ENCODE data around the gene CCDC7. TPM values are rescaled to one million over a fixed set of nuclear protein-coding genes. Genes with fewer than 3 reads are reported as not detected.

CCDC7 gene
- total RNA-seq, 1 experiment from 2014 or later: 1.9 TPM

GRCh38 chr10:32889631-32890212 is 443.8 kb downstream of the CCDC7 start (continued):
- TF ChIP-seq PRDM15 (CRISPR knock-in tag; IDR thresholded peaks at IDR 0.05): no peak
- no peak for TF ChIP-seq AR (CRISPR knock-in tag; IDR thresholded peaks at IDR 0.05)
- no peak for TF ChIP-seq ZBTB21 (CRISPR knock-in tag; IDR thresholded peaks at IDR 0.05; ENCODE audit: borderline replicate concordance)

GRCh38 chr10:32890444-32890843 is 444.5 kb downstream of the CCDC7 start:
- Mint-ChIP-seq H3K27me3 (ENCODE audit: low read depth) (no peaks in the 10 kb centered on the region; the same call in 1 of the 2 replicates), H3K27ac (no peak overlapping the region), H3K36me3 (peaks cover 3% of the 10 kb centered on the region), H3K4me3 (no peak overlapping the region), H3K4me1 (peaks cover 18% of the 10 kb centered on the region), H3K9me3 (no peaks in the 10 kb centered on the region)
- no peak for DNase-seq (ENCODE audit: low spot score)
- ATAC-seq: no peak
- POLR2A ChIA-PET: interaction anchor here (0.6 kb wide), 1 partner anchor 13 kb away, joined by 9 read pairs; no protein-coding TSS in a partner anchor
- CTCF ChIA-PET: interaction anchor here (1.4 kb wide), 1 partner anchor 118 kb away, joined by 5 read pairs; no protein-coding TSS in a partner anchor
- no peak for TF ChIP-seq ATF3 (CRISPR knock-in tag; conservative IDR thresholded peaks at IDR 0.05)
- no peak for TF ChIP-seq SOX15 (CRISPR knock-in tag; IDR thresholded peaks at IDR 0.05)
- no peak for TF ChIP-seq NR1H2 (CRISPR knock-in tag; IDR thresholded peaks at IDR 0.05)
- no peak for TF ChIP-seq STAT6 (CRISPR knock-in tag; conservative IDR thresholded peaks at IDR 0.05; ENCODE audit: low read depth)
- TF ChIP-seq ZBTB43 (CRISPR knock-in tag; IDR thresholded peaks at IDR 0.05): no peak
- no peak for TF ChIP-seq ZNF121 (CRISPR knock-in tag; IDR thresholded peaks at IDR 0.05)
- TF ChIP-seq AFF4 (CRISPR knock-in tag; IDR thresholded peaks at IDR 0.05; ENCODE audit: borderline replicate concordance): no peak
- TF ChIP-seq ZMAT4 (CRISPR knock-in tag; IDR thresholded peaks at IDR 0.05): no peak
- no peak for TF ChIP-seq E2F4 (CRISPR knock-in tag; IDR thresholded peaks at IDR 0.05; ENCODE audit: borderline replicate concordance, low read depth)
- no peak for TF ChIP-seq ZNF423 (CRISPR knock-in tag; IDR thresholded peaks at IDR 0.05)
